K562 (cell line): ENCODE data around the gene FRMD7. TPM values are rescaled to one million over a fixed set of nuclear protein-coding genes. Genes with fewer than 3 reads are reported as not detected.

Source experiments
- polyA plus RNA-seq, 8 experiments: library from polyadenylated mRNA; depleted of rRNA in 4 of 8; stranded (reverse) in 5 of 8; unstranded in 3 of 8; fragments of >200 nt; fragmentation: Nextera tagmentation in 2 of 8; fragmentation: Illumina TruSeq in 1 of 8; extraction: Ambion mirVana in 2 of 8; extraction: Trizol in 1 of 8; gene quantifications; 2 replicates each; pipeline versions ENCODE4 v1.2.1 to v1.2.3, GENCODE V29; 2011 to 2014; ENCODE audit warnings: inconsistent platforms in 1 of 8, missing spikeins in 1 of 8
- total RNA-seq, 7 experiments: library from RNA; depleted of rRNA in 6 of 7; stranded (reverse); fragments of >200 nt in 6 of 7; fragmentation: Illumina TruSeq in 2 of 7; extraction: Trizol in 2 of 7; gene quantifications; 2 replicates each; pipeline versions ENCODE4 v1.2.1 to v1.2.3, GENCODE V29; 2011 to 2021; ENCODE audit warnings: low replicate concordance in 1 of 7

FRMD7 gene
- total and polyA plus RNA-seq, 9 of the 15 experiments (the other 6 are each of a cell fraction or from before 2014, with no cell fraction given): 0.06 to 0.09 TPM; not detected in 7

Other genes starting within 250 kb of the FRMD7 start
- gene STK26, start 104.7 kb downstream of the FRMD7 start, total RNA-seq (2014; rRNA removed): 40.8 and 43.4 TPM in 2 replicates
- 72.9 and 82.8 TPM in 2 replicates for gene STK26, start 104.7 kb downstream of the FRMD7 start, total RNA-seq (2014; rRNA removed; fragmentation: Illumina TruSeq; extraction: Trizol)
- gene STK26, start 104.7 kb downstream of the FRMD7 start, total RNA-seq (2015; rRNA removed; fragmentation: Illumina TruSeq; extraction: Trizol): 66.8 and 72.3 TPM in 2 replicates
- gene STK26, start 104.7 kb downstream of the FRMD7 start, total RNA-seq (2021): 50.1 and 50.7 TPM in 2 replicates
- gene STK26, start 104.7 kb downstream of the FRMD7 start, polyA plus RNA-seq (2011; rRNA removed): 29.4 and 50.9 TPM in 2 replicates
- gene STK26, start 104.7 kb downstream of the FRMD7 start, polyA plus RNA-seq (2014; fragmentation: Illumina TruSeq; extraction: Trizol): 53.0 and 64.7 TPM in 2 replicates
- 10 to 100 TPM; 28.1 to 29.3 TPM for gene STK26, start 104.7 kb downstream of the FRMD7 start, polyA plus RNA-seq (2014; fragmentation: Nextera tagmentation; extraction: Ambion mirVana)
- 38.6 and 39.5 TPM in 2 replicates for gene STK26, start 104.7 kb downstream of the FRMD7 start, polyA plus RNA-seq (2014; rRNA removed)
- gene RAP2C, start 91.4 kb upstream of the FRMD7 start, total RNA-seq (2014; rRNA removed): 7.8 and 7.9 TPM in 2 replicates
- 25.9 and 28.7 TPM in 2 replicates for gene RAP2C, start 91.4 kb upstream of the FRMD7 start, total RNA-seq (2014; rRNA removed; fragmentation: Illumina TruSeq; extraction: Trizol)
- 23.4 and 26.4 TPM in 2 replicates for gene RAP2C, start 91.4 kb upstream of the FRMD7 start, total RNA-seq (2015; rRNA removed; fragmentation: Illumina TruSeq; extraction: Trizol)
- 28.1 and 28.6 TPM in 2 replicates for gene RAP2C, start 91.4 kb upstream of the FRMD7 start, total RNA-seq (2021)
- gene RAP2C, start 91.4 kb upstream of the FRMD7 start, polyA plus RNA-seq (2011; rRNA removed): 20.2 and 24.1 TPM in 2 replicates
- gene RAP2C, start 91.4 kb upstream of the FRMD7 start, polyA plus RNA-seq (2014; fragmentation: Illumina TruSeq; extraction: Trizol): 18.6 and 20.8 TPM in 2 replicates
- gene RAP2C, start 91.4 kb upstream of the FRMD7 start, polyA plus RNA-seq (2014; fragmentation: Nextera tagmentation; extraction: Ambion mirVana): 10 to 100 TPM; 13.0 to 16.6 TPM
- 13.9 and 14.9 TPM in 2 replicates for gene RAP2C, start 91.4 kb upstream of the FRMD7 start, polyA plus RNA-seq (2014; rRNA removed)